Measurements from ENCODE around the gene BMF. TPM values are rescaled to one million over a fixed set of nuclear protein-coding genes. Genes with fewer than 3 reads are reported as not detected.
A peak's percentile ranks its signal among the peaks of the same experiment; 100 is the strongest.

Gene BMF
- total and polyA plus RNA-seq, 11 donors: 1.2 to 12.9 (median 3.4) TPM

DNA sequence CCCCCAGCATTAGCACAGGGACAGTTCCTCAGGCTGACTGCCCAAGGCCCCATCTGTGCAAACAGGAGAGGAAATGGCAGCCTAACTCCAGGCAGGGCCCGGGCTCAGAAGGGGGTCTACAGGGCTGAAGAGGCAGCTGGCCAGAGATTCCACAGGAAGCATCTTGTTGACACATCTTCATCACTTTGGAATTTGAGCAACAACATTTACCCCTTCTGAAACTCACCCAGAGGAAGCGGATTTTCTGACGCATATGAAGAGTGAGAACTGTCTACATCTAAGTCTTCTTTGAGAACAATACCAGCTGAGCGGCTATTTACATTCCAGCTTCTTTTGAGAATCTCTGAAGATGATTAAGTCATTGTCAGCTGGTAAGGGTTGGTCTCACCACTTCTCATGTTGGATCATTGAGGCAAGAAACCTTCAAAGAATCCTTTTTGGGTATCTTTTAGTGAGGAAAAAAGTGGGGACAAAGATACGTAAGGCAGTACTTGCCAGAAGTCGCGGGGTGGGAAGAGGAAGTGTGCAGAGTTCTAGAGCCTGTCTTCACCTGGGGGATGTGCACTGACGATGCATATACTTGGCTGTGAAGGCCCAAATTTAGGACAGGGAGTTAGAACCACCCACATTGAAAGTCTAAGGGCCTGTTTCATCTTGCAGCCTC is 44.3 kb downstream of the BMF start:
- peaks cover 0 to 10% (median 0%) of the 10 kb centered on the region in 9 donors for H3K36me3 ChIP-seq
- no peak for ATAC-seq
- H3K9me3 ChIP-seq: no peaks in the 10 kb centered on the region
- H3K4me1 ChIP-seq: peaks cover 0 to 17% (median 12%) of the 10 kb centered on the region in 12 donors
- no peaks in the 10 kb centered on the region for H3K27me3 ChIP-seq
- intact Hi-C loops (cut with DNase I): no loop called here
- no peak overlapping the region for H3K27ac ChIP-seq
- no peak overlapping the region for H3K4me3 ChIP-seq
- TF ChIP-seq POLR2A (IDR thresholded peaks at IDR 0.05): no peak
- TF ChIP-seq, protein P1, sequence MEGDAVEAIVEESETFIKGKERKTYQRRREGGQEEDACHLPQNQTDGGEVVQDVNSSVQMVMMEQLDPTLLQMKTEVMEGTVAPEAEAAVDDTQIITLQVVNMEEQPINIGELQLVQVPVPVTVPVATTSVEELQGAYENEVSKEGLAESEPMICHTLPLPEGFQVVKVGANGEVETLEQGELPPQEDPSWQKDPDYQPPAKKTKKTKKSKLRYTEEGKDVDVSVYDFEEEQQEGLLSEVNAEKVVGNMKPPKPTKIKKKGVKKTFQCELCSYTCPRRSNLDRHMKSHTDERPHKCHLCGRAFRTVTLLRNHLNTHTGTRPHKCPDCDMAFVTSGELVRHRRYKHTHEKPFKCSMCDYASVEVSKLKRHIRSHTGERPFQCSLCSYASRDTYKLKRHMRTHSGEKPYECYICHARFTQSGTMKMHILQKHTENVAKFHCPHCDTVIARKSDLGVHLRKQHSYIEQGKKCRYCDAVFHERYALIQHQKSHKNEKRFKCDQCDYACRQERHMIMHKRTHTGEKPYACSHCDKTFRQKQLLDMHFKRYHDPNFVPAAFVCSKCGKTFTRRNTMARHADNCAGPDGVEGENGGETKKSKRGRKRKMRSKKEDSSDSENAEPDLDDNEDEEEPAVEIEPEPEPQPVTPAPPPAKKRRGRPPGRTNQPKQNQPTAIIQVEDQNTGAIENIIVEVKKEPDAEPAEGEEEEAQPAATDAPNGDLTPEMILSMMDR (IDR thresholded peaks at IDR 0.05): no peak
- no peak for DNase-seq
- 76 to 87% (median 81%) methylated on average over 8 of the region's 8 CpGs for WGBS, 4 donors

DNA sequence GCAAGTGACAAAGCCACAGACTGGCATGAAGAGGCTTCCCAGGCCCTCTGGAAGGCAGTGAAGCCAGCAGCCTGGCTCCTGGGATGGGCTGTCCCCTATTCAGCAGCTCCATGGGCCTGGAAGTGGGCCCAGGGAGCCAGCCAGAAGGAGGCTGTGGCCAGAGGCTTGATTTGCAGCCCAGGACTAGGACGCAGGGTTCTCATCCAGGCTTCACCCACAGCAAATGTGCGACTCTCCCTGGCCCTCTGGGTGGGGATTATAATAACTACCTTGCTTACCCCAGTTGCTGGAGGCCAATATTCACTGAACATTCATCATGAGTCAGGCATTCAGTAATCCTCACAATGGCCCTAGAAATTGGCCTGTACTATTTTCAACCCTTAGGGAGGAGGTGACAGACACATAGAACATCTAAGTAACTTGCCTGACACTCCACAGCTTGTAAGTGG is 45.1 kb downstream of the BMF start:
- DNase-seq: peak in 1 of 5 donors; percentile 60
- Histone ChIP-seq H3K4me3 (no peak overlapping the region), H3K27ac (peak overlapping the region in 1 of 12 donors; percentile 32), H3K36me3 (peaks cover 0 to 10% (median 0%) of the 10 kb centered on the region in 9 donors), H3K27me3 (no peaks in the 10 kb centered on the region), H3K9me3 (no peaks in the 10 kb centered on the region), H3K4me1 (peaks cover 0 to 16% (median 5%) of the 10 kb centered on the region in 12 donors)
- ATAC-seq: peak; percentile 69 to 90 (median 79)
- intact Hi-C loops (cut with DNase I): no loop called here
- 68 to 94% (median 83%) methylated on average over 2 of the region's 2 CpGs for WGBS, 4 donors
- TF ChIP-seq, protein P1 (IDR thresholded peaks at IDR 0.05): no peak
- TF ChIP-seq POLR2A (IDR thresholded peaks at IDR 0.05): no peak

DNA sequence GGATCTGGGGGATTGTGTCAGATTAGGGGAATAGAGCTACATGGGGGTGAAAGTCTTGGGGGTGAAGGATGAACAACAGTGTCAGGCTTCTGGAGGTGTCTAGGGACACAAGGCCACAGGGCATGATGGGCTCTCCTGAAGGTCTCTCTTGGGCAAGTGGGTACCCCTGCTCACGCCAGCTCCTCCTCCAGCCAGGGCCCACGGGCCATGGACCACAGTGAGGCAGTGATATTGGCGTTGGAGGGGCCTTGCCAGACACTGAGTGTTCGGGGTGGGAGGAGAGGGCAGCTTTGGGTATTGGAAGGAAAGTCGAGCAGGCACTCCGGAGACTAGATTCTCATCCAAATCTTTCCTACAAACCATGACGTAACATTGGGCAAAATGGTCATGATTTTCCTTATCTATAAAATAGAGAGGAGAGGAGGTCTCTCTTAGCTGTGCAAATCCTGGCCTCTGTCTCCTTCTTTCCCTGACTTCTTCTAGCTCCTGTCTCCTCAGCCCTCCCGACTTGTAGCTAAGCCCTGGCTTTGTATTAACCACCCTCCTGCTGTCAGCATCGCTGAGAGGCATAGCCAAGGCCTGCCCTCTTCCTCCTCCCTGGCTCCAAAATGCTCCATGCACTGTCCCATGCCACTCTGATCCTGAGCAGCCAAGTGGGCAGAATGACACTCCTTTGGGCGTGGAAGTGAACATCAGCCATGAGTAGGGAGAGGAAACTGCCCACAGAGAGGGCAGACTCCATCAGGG is 45.7 kb downstream of the BMF start:
- ATAC-seq: peak in 2 of 4 donors; percentile 11 to 32
- WGBS, 4 donors: 91 to 94% (median 92%) methylated on average over 10 of the region's 10 CpGs
- peak overlapping the region in 1 of 12 donors; percentile 32 for H3K27ac ChIP-seq

More for the DNA sequence above, 45.7 kb downstream of the BMF start:
- H3K9me3 ChIP-seq: no peaks in the 10 kb centered on the region
- no peaks in the 10 kb centered on the region for H3K27me3 ChIP-seq
- H3K4me1 ChIP-seq: peaks cover 0 to 19% (median 0%) of the 10 kb centered on the region in 12 donors
- TF ChIP-seq, protein P1 (IDR thresholded peaks at IDR 0.05): no peak
- intact Hi-C loops (cut with DNase I): no loop called here
- peaks cover 0 to 10% (median 0%) of the 10 kb centered on the region in 9 donors for H3K36me3 ChIP-seq
- H3K4me3 ChIP-seq: no peak overlapping the region
- no peak for DNase-seq
